ENCODE data around the gene KIRREL3.
"Not testable (repeated sequence)": the region's sequence is repeated elsewhere in the genome, so short reads cannot be mapped to it uniquely, and the experiment has no call there.

GRCh38 chr11:126396266-126396665, 604.3 kb downstream of the KIRREL3 start:
- not testable (repeated sequence) for TF ChIP-seq CTCF (IDR thresholded peaks at IDR 0.05; ENCODE audit: low read depth, low read length); EZH2phosphoT487 (IDR thresholded peaks at IDR 0.05; ENCODE audit: low read depth)
